Neural progenitor cell (in vitro differentiated cells): ENCODE data around the gene COX7A1. TPM values are rescaled to one million over a fixed set of nuclear protein-coding genes. Genes with fewer than 3 reads are reported as not detected.

ENCODE experiments used
- DNase-seq: peaks from one replicate; pipeline ENCODE4 v3.0.0-alpha.2; 2016; ENCODE audit warnings: low spot score
- H2AFZ ChIP-seq: fragments of 200-600 bp; sonication (generic); replicated peaks from 2 replicates; pipeline ENCODE4 v1.6.1; 2016; ENCODE audit warnings: antibody characterized with exemption
- H3F3A ChIP-seq: fragments of 200-600 bp; sonication (generic); 2 replicates; pipeline ENCODE4 v1.6.1; 2016; ENCODE audit warnings: antibody characterized with exemption, low read depth
- H3K27ac ChIP-seq: fragments of 200-600 bp; sonication (generic); 2 replicates; pipeline ENCODE4 v1.5.1; 2016; ENCODE audit warnings: mild to moderate bottlenecking
- H3K27me3 ChIP-seq: fragments of 200-600 bp; sonication (generic); 2 replicates; pipeline ENCODE4 v1.6.1; 2016; ENCODE audit warnings: mild to moderate bottlenecking, moderate library complexity
- H3K36me3 ChIP-seq: fragments of 200-600 bp; sonication (generic); 2 replicates; pipeline ENCODE4 v1.5.1; 2016
- H3K4me1 ChIP-seq: fragments of 200-600 bp; sonication (generic); 2 replicates; pipeline ENCODE4 v1.6.1; 2016; ENCODE audit warnings: mixed run types
- H3K4me2 ChIP-seq: fragments of 200-600 bp; sonication (generic); 2 replicates; pipeline ENCODE4 v1.6.1; 2016
- H3K4me3 ChIP-seq: fragments of 200-600 bp; sonication (generic); 2 replicates; pipeline ENCODE4 v1.5.1; 2016
- H3K79me2 ChIP-seq: fragments of 200-600 bp; sonication (generic); 2 replicates; pipeline ENCODE4 v1.6.1; 2016; ENCODE audit warnings: low read depth
- H3K9ac ChIP-seq: fragments of 200-600 bp; sonication (generic); 2 replicates; pipeline ENCODE4 v1.6.1; 2016
- H3K9me3 ChIP-seq: fragments of 200-600 bp; sonication (generic); 2 replicates; pipeline ENCODE4 v1.5.1; 2016; ENCODE audit warnings: low read depth
- H4K20me1 ChIP-seq: fragments of 200-600 bp; sonication (generic); 2 replicates; pipeline ENCODE4 v1.6.1; 2016; ENCODE audit warnings: low read depth
- H3K27ac Mint-ChIP-seq: 3 replicates; pipeline ENCODE4 v1.8.0; 2021; ENCODE audit warnings: mixed read lengths
- H3K27me3 Mint-ChIP-seq: 2 replicates; pipeline ENCODE4 v1.8.0; 2022; ENCODE audit warnings: low read depth, mild to moderate bottlenecking, inconsistent platforms, moderate library complexity, mixed read lengths; ENCODE audit not compliant: insufficient read depth
- H3K36me3 Mint-ChIP-seq: 3 replicates; pipeline ENCODE4 v1.8.0; 2021; ENCODE audit warnings: mixed read lengths
- H3K4me1 Mint-ChIP-seq: 3 replicates; pipeline ENCODE4 v1.8.0; 2021; ENCODE audit warnings: mixed read lengths
- H3K4me3 Mint-ChIP-seq: 3 replicates; pipeline ENCODE4 v1.8.0; 2021; ENCODE audit warnings: mild to moderate bottlenecking, moderate library complexity, mixed read lengths
- H3K9me3 Mint-ChIP-seq: 3 replicates; pipeline ENCODE4 v1.8.0; 2020; ENCODE audit warnings: mixed read lengths
- EZH2 ChIP-seq: fragments of 200-600 bp; sonication (generic); IDR thresholded peaks from 2 replicates; pipeline ENCODE4 v1.6.1; 2017; ENCODE audit warnings: antibody characterized with exemption, mild to moderate bottlenecking, moderate library complexity
- EZH2phosphoT487 ChIP-seq: fragments of 200-600 bp; sonication (generic); IDR thresholded peaks from 2 replicates; pipeline ENCODE4 v1.6.1; 2017; ENCODE audit warnings: antibody characterized with exemption
- total RNA-seq: library from RNA; depleted of rRNA; stranded (reverse); fragments of >200 nt; gene quantifications from 2 replicates; pipeline ENCODE4 v1.2.3, GENCODE V29; 2015; ENCODE audit warnings: low replicate concordance
- TF ChIP-seq, protein P1 (sequence below): fragments of 200-600 bp; sonication (generic); IDR thresholded peaks from 2 replicates; pipeline ENCODE4 v1.5.1; 2017; ENCODE audit warnings: antibody characterized with exemption, mild to moderate bottlenecking

The COX7A1 gene
- total RNA-seq, 1 donor from 2014 or later = not detected

- Mint-ChIP-seq H3K4me1 (peaks cover 6% of the 10 kb centered on the region), H3K4me3 (no peak overlapping the region), H3K27ac (no peak overlapping the region), H3K9me3 (no peaks in the 10 kb centered on the region), H3K36me3 (no peaks in the 10 kb centered on the region), H3K27me3 (peaks cover 3% of the 10 kb centered on the region)
- Histone ChIP-seq H3K4me1 (peaks cover 2% of the 10 kb centered on the region), H3K27ac (no peak overlapping the region), H3K27me3 (no peaks in the 10 kb centered on the region), H3K9ac (no peak overlapping the region), H3K4me2 (no peak overlapping the region), H3K79me2 (no peaks in the 10 kb centered on the region), H3K4me3 (no peak overlapping the region), H3F3A (peaks cover 13% of the 10 kb centered on the region), H3K9me3 (no peaks in the 10 kb centered on the region), H3K36me3 (no peaks in the 10 kb centered on the region), H4K20me1 (no peaks in the 10 kb centered on the region), H2AFZ (no peak overlapping the region)
- TF ChIP-seq EZH2 (no peak), EZH2phosphoT487 (no peak)
- TF ChIP-seq, protein P1, sequence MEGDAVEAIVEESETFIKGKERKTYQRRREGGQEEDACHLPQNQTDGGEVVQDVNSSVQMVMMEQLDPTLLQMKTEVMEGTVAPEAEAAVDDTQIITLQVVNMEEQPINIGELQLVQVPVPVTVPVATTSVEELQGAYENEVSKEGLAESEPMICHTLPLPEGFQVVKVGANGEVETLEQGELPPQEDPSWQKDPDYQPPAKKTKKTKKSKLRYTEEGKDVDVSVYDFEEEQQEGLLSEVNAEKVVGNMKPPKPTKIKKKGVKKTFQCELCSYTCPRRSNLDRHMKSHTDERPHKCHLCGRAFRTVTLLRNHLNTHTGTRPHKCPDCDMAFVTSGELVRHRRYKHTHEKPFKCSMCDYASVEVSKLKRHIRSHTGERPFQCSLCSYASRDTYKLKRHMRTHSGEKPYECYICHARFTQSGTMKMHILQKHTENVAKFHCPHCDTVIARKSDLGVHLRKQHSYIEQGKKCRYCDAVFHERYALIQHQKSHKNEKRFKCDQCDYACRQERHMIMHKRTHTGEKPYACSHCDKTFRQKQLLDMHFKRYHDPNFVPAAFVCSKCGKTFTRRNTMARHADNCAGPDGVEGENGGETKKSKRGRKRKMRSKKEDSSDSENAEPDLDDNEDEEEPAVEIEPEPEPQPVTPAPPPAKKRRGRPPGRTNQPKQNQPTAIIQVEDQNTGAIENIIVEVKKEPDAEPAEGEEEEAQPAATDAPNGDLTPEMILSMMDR = no peak
- DNase-seq = no peak
These were observed 20.6 kb upstream of the COX7A1 start for GRCh38 chr19:36172852-36173251.

DNA sequence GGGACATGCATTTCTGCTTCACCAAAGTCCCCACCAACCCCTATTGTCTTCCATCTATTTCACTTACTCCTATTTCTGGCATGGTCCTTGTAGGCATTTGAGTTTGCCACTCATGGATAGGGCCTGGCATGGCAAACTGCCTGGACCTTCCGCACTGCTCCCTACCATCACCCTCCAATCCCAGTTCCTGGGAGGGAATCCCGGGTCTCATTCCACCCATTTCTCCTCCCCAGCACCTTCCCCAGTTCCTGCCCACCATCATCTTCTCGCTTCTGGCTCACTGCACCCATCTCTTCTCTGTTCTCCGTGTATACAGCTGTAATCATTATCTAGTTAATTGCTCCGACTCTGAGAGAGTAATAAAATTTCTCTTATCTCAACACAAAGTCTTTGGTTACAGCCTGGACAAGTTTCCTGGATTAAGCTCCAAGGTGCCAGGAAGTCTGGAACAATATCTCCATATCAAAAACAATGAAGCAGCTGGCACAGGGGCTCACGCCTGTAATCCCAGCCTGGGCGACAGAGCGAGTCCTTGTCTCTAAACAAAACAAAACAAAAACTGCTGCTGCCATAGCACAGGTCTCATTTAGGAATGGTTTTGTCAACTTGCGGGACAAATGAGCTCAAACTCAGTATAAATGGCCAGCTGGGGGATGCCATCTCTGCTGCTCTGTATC lies 17.0 kb upstream of the COX7A1 start:
- Histone ChIP-seq H3K79me2 (no peaks in the 10 kb centered on the region), H3K4me2 (no peak overlapping the region), H3K27ac (peak overlapping the region; percentile 37), H3K9ac (no peak overlapping the region), H3K9me3 (no peaks in the 10 kb centered on the region), H4K20me1 (no peaks in the 10 kb centered on the region), H3K27me3 (no peaks in the 10 kb centered on the region), H3K4me3 (no peak overlapping the region), H3K4me1 (peaks cover 2% of the 10 kb centered on the region), H3F3A (peaks cover 13% of the 10 kb centered on the region), H2AFZ (no peak overlapping the region), H3K36me3 (no peaks in the 10 kb centered on the region)
- TF ChIP-seq, protein P1 = no peak
- no peak for TF ChIP-seq EZH2phosphoT487
- TF ChIP-seq EZH2 = no peak
- H3K27ac Mint-ChIP-seq = no peak overlapping the region
- no peaks in the 10 kb centered on the region for H3K9me3 Mint-ChIP-seq
- H3K36me3 Mint-ChIP-seq = peaks cover 1% of the 10 kb centered on the region
- no peak overlapping the region for H3K4me3 Mint-ChIP-seq
- H3K27me3 Mint-ChIP-seq = peaks cover 3% of the 10 kb centered on the region
- H3K4me1 Mint-ChIP-seq = peaks cover 6% of the 10 kb centered on the region
- DNase-seq = no peak

GRCh38 chr19:36163813-36164212 lies 11.6 kb upstream of the COX7A1 start:
- no peaks in the 10 kb centered on the region for H3K9me3 ChIP-seq
- Mint-ChIP-seq H3K27me3 (no peaks in the 10 kb centered on the region), H3K4me1 (peaks cover 10% of the 10 kb centered on the region)

More at GRCh38 chr19:36163813-36164212, 11.6 kb upstream of the COX7A1 start:
- H3K27ac ChIP-seq = no peak overlapping the region
- DNase-seq = no peak
- H3K9me3 Mint-ChIP-seq = no peaks in the 10 kb centered on the region
- H3K27me3 ChIP-seq = no peaks in the 10 kb centered on the region
- peaks cover 14% of the 10 kb centered on the region for H3K4me1 ChIP-seq
- peaks cover 6% of the 10 kb centered on the region for H3F3A ChIP-seq
- no peaks in the 10 kb centered on the region for H4K20me1 ChIP-seq
- H3K9ac ChIP-seq = no peak overlapping the region
- H3K4me3 Mint-ChIP-seq = no peak overlapping the region
- H3K79me2 ChIP-seq = no peaks in the 10 kb centered on the region
- no peak overlapping the region for H3K4me3 ChIP-seq
- H3K36me3 Mint-ChIP-seq = peaks cover 7% of the 10 kb centered on the region
- H3K27ac Mint-ChIP-seq = no peak overlapping the region
- H3K36me3 ChIP-seq = no peaks in the 10 kb centered on the region
- H3K4me2 ChIP-seq = no peak overlapping the region
- no peak for TF ChIP-seq EZH2phosphoT487
- TF ChIP-seq, protein P1 = no peak
- no peak for TF ChIP-seq EZH2
- H2AFZ ChIP-seq = no peak overlapping the region
